ENCODE results near the gene SHE.

- TF ChIP-seq CTCF (IDR thresholded peaks at IDR 0.05), result no peak
- no peak for TF ChIP-seq POLR2A (IDR thresholded peaks at IDR 0.05)
Measured at GRCh38 chr1:154465621-154466195, 36.5 kb downstream of the SHE start.

All from right lobe of liver (tissue), 4 donors.